Erythroblast (primary cell): ENCODE measurements around the gene CCDC18.

ENCODE experiments used
- GATA1 ChIP-seq: IDR thresholded peaks from 2 replicates; pipeline ENCODE4 v1.6.1; 2011; ENCODE audit warnings: low read depth, mild to moderate bottlenecking, control low read depth, low read length, moderate library complexity
- POLR2A ChIP-seq: IDR thresholded peaks from 2 replicates; pipeline ENCODE4 v1.6.1; 2011; ENCODE audit warnings: mild to moderate bottlenecking, low read length

DNA sequence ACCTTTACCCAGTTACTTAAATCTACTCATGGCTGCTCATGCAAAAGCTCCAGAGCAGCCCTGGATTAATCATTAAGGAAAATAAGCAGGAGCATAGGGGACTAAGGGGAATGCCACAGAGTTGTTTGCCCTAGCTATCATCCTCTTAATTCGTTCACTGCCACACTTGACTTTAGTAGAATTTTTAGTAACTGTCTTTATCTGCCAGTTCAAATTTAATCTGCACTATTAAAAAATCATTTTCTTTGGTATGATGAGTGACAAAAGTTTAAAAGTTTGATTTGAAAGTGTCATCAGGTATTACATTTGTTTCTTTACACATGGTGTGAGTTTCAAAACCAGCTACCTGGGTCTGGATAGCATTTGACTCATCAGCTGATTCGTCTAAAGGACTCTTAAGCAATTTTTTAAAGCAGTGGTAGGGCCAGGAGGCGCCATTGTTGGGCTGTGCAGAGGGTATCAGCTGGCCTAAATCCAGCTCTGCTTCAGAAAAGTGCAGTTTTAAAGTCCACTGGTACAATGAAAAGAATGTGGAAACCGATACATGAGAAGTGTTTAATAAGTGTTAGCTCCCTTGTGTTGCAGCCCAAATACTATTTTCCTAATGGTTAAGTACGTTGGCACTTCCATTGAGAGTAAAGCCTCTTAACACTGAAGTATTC, 95.2 kb downstream of the CCDC18 start:
- TF ChIP-seq POLR2A: no peak
- TF ChIP-seq GATA1: no peak
